ENCODE data around the gene EMSY.

The EMSY gene

GRCh38 chr11:76453248-76453647 lies 8.4 kb downstream of the EMSY start:
- no peak for DNase-seq (ENCODE audit: extremely low read depth in 1 of 2, low read depth in 1 of 2)

GRCh38 chr11:76455331-76455730 lies 10.5 kb downstream of the EMSY start:
- no peak for DNase-seq (ENCODE audit: extremely low read depth in 1 of 2, low read depth in 1 of 2)

- DNase-seq (ENCODE audit: extremely low read depth in 1 of 2, low read depth in 1 of 2), result no peak
Observed at GRCh38 chr11:76455931-76456330, 11.1 kb downstream of the EMSY start.

- no peak for DNase-seq (ENCODE audit: extremely low read depth in 1 of 2, low read depth in 1 of 2)
Observed at GRCh38 chr11:76456571-76456970, 11.8 kb downstream of the EMSY start.

DNA sequence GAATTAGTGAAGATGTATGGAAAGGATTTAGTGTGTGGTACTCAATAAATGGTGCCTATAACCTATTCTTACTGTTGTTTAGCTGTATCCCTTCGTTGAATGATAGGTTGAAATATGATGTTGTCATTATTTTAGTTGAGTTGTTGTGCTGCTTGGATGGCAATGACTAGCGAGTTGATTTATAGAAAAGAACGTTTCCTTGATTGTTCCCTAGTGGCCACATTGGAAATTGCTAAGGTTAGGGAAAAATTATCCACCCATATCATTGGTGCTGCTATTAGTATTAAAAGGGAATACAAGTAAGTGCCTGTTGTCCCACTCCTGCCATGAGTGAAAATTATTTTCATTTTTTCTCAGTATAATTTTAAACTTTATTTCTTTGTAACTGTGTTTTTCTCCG lies 14.5 kb downstream of the EMSY start:
- DNase-seq (ENCODE audit: extremely low read depth in 1 of 2, low read depth in 1 of 2), result no peak

DNA sequence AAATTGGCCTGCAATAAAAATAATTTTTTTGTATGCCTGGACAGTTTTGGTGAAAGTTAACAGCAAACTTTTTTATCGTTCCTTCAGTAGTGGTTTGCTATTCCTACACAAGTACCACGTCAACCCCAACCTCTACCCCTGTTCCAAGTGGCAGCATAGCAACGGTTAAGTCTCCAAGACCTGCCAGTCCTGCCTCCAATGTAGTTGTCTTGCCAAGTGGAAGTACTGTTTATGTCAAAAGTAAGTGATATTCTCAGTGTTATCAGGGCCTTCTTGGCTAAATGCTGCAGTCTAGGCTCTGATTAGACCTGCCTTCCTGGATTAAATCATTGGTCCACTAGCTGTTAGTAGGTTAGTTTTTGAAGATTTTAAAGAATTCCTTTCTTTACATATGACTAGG lies 15.0 kb downstream of the EMSY start:
- DNase-seq (ENCODE audit: extremely low read depth in 1 of 2, low read depth in 1 of 2), result no peak

- DNase-seq (ENCODE audit: extremely low read depth in 1 of 2, low read depth in 1 of 2), result no peak
Observed at GRCh38 chr11:76462317-76462716, 17.5 kb downstream of the EMSY start.

DNA sequence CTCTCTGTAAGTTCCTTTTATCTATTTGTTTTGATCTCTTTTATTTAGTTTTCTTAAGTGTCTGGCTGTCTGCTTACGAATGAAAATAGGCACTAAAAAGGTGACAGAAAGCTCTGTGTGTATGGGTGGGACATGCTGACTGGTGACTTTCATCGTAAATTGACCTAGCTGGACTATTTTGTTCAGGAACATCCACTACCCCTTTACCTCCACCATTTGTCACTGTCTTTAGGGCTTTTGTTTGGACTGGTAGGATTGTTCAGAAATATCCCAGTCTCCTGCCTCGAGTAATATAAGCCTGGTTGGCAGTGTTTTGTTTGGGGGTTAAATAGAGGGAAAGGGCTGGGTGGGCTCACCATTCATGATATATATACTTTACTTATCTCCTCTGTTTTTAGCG lies 20.9 kb downstream of the EMSY start:
- no peak for DNase-seq (ENCODE audit: extremely low read depth in 1 of 2, low read depth in 1 of 2)

GRCh38 chr11:76466666-76467065 lies 21.8 kb downstream of the EMSY start:
- no peak for DNase-seq (ENCODE audit: extremely low read depth in 1 of 2, low read depth in 1 of 2)

DNA sequence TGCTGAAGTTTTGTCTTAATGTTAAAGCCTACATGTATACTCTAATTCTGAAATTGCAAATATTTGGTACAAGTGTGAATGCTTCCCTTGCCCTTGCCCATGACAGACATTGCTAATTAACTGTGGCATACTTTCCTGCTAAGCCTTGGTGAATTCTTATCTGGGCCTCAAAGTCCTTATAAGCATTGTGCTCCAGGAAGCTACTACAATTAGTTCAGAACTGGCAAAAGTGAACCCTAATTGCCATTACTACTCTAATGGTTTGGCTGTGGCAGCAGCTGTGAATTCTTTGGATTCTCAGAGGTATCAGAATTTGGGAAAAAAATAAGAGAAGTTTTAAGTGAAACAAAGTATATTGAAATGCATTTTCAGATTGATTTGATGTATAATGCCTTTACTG lies 24.3 kb downstream of the EMSY start:
- no peak for DNase-seq (ENCODE audit: extremely low read depth in 1 of 2, low read depth in 1 of 2)

GRCh38 chr11:76471382-76471781 lies 26.6 kb downstream of the EMSY start:
- no peak for DNase-seq (ENCODE audit: extremely low read depth in 1 of 2, low read depth in 1 of 2)

DNA sequence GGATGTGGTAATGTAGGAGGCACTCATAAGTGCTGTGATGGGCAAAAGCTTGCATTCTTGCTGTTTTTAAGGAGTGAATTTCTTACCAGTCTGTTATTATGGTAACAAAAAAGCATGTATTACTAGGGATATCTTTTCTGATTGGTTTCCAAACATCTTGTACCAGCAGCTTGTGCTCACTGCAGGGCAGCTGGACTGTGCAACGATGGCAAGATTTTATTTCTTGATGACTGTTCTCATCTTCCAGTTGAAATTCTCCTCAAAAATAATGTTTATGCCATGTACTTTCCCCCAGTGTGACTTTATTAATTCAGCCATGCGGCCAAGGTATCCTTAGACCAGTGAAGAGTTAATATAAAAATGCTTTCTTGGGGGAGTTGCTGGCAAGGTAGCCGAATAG lies 35.4 kb downstream of the EMSY start:
- DNase-seq (ENCODE audit: extremely low read depth in 1 of 2, low read depth in 1 of 2), result no peak

GRCh38 chr11:76491644-76492043 lies 46.8 kb downstream of the EMSY start:
- no peak for DNase-seq (ENCODE audit: extremely low read depth in 1 of 2, low read depth in 1 of 2)

DNA sequence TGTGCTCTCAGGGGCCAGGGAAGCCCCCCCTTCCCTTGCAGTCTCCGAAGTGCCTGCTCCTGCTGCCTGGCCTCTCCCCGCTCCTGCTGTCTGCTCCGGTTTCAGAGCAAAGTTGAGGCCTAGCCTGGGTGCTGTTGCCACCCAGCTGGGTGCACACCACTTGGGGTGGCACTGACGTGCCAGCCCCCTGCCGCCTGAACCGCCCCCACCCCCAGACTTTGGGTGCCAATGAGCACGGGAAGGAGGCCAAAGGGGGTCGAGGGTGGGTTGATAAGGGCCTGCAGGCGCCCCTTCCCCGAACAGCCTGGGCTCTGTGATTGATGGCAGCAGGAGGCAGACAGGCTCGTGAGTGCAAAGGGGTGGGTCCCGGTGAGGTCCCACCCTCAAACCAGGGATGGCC lies 48.2 kb downstream of the EMSY start:
- no peak for DNase-seq (ENCODE audit: extremely low read depth in 1 of 2, low read depth in 1 of 2)

- no peak for DNase-seq (ENCODE audit: extremely low read depth in 1 of 2, low read depth in 1 of 2)
Observed at GRCh38 chr11:76493626-76494539, 49.1 kb downstream of the EMSY start.

GRCh38 chr11:76495019-76495418 lies 50.2 kb downstream of the EMSY start:
- DNase-seq (ENCODE audit: extremely low read depth in 1 of 2, low read depth in 1 of 2), result no peak

DNA sequence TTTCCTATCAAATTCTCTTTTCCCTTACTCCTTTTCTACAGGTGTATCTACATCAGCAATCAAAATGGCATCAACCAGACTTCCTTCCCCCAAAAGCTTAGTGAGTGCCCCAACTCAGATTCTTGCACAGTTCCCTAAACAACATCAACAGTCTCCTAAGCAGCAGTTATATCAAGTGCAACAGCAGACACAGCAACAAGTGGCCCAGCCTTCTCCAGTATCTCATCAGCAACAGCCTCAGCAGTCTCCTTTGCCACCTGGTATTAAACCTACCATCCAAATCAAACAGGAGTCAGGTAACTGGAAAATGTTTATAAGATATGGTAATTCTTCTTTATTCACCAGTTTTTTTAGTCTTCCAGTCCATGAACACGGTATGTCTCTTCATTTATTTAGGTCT lies 51.4 kb downstream of the EMSY start:
- no peak for DNase-seq (ENCODE audit: extremely low read depth in 1 of 2, low read depth in 1 of 2)

DNA sequence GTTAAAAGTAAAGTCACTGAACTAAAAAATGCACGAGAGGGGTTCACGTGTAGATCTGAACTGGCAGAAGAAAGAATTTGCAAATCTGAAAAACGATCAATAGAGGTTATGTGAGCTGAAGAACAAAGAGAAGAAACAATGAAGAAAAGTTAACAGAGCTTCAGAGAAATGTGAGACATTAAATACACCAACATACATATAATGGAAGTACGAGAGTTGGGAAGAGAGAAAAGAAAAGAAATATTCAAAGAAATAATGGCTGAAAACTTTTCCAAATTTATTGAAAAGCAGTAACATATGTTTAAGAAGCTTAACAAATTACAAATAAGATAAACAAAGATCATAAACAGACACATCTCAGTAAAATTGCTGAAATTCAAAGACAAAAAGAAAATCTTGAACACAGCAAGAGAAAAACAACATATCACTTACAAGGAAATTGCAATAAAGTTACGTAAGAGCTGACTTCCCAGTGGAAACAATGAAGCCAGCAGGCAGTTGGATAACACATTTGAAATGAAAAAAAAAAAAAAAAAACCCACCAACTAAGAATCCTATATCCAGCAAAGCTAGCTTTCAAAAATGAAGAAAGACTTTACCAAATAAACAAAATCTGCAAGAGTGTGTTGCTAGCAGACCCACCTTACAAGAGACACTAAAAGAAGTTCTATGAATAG lies 56.8 kb downstream of the EMSY start:
- no peak for DNase-seq (ENCODE audit: extremely low read depth in 1 of 2, low read depth in 1 of 2)

GRCh38 chr11:76506833-76507232 lies 62.0 kb downstream of the EMSY start:
- DNase-seq (ENCODE audit: extremely low read depth in 1 of 2, low read depth in 1 of 2), result no peak

- DNase-seq (ENCODE audit: extremely low read depth in 1 of 2, low read depth in 1 of 2), result no peak
Observed at GRCh38 chr11:76510060-76511047, 65.5 kb downstream of the EMSY start.

All from stimulated activated CD8-positive, alpha-beta memory T cell treated with anti-CD3 and anti-CD28 coated beads, Interleukin-7, amount 100 ng/mL, for 48 hours (primary cell).